ENCODE data around the gene MIEF1. TPM values are rescaled to one million over a fixed set of nuclear protein-coding genes. Genes with fewer than 3 reads are reported as not detected.

Gene MIEF1
- total RNA-seq, 4 donors from 2014 or later = 19.2 to 23.6 (median 23.4) TPM

DNA sequence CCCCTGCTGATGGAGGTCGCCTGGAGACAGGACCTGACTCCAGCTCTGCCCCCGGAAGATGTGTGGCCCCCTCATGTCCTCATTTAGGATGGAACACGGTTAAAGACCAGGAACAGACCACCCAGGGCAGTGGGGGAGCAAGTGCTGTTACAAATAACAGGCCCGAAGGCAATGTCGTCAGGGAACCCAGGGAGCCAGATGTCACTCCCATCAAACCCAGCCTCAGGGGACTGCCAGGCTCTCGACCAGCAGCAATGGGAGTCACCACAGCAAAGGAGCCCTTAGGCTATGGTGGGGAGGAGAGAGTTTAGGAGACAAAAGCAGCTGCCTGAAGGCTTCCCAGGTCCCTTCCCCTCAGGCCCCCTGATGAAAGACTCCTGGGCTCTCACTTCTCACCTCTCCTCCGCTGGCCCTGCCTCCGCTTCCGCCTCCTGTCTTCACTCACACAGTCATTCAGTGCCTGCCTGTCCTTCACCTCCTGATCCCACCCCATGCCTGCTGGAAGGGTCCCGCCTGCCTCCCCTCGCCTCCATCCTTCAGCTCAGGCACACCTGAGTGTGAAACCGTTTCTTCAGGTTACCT is 26.1 kb downstream of the MIEF1 start:
- Histone ChIP-seq H3K4me3 (peak overlapping the region; percentile 34), H3K27ac (peak overlapping the region; percentile 28), H3K27me3 (no peaks in the 10 kb centered on the region), H3K4me1 (peaks cover 80% of the 10 kb centered on the region), H3K9me3 (no peaks in the 10 kb centered on the region), H3K36me3 (peaks cover 31% of the 10 kb centered on the region)
- no peak for DNase-seq (ENCODE audit: low spot score in 2 of 2)
- 62% methylated on average over 12 of the region's 12 CpGs for WGBS
- TF ChIP-seq POLR2A (IDR thresholded peaks at IDR 0.05) (no peak), POLR2AphosphoS5 (IDR thresholded peaks at IDR 0.05) (no peak), EP300 (IDR thresholded peaks at IDR 0.05) (no peak)
- TF ChIP-seq, protein P1, sequence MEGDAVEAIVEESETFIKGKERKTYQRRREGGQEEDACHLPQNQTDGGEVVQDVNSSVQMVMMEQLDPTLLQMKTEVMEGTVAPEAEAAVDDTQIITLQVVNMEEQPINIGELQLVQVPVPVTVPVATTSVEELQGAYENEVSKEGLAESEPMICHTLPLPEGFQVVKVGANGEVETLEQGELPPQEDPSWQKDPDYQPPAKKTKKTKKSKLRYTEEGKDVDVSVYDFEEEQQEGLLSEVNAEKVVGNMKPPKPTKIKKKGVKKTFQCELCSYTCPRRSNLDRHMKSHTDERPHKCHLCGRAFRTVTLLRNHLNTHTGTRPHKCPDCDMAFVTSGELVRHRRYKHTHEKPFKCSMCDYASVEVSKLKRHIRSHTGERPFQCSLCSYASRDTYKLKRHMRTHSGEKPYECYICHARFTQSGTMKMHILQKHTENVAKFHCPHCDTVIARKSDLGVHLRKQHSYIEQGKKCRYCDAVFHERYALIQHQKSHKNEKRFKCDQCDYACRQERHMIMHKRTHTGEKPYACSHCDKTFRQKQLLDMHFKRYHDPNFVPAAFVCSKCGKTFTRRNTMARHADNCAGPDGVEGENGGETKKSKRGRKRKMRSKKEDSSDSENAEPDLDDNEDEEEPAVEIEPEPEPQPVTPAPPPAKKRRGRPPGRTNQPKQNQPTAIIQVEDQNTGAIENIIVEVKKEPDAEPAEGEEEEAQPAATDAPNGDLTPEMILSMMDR (IDR thresholded peaks at IDR 0.05) = no peak

DNA sequence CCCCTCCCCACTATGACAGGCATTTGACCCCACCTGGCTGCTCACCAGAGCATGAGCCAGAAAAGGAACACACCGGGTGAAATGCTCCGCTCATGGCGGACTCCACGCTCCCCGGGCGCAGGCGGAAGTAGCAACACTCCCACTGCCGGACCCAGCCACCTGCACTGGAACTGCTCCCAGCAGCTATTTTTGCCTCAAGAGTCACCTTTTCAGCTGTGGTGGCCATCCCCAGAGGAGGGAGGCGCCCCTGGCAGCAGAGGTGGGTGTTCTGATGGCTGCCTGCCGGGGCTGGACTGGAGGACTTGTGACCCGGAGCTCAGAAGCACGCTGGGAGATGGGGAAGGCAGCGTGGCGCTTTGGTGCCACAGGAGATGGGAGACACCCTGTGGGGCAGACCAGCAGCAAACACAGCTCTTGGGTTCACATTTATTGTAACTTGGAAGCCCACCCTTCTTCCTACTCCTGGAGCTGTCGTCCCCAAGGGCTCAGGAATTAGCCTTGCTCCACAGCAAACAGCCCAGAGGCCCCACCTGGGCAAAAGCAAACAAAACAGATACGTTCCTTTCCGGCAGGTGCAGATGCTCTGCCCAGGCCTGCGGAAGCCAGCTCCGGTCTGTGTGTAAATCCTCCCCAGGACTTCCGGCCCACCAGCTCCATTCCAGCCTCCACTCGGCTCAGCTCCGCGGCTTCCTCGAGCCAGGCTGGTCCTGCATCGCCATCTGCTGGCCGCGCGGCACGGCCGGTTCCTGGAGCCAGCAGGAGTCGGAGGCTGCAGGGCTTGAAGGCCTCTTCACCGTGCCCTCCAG is 26.8 kb downstream of the MIEF1 start:
- TF ChIP-seq, protein P1 (IDR thresholded peaks at IDR 0.05) = peak; percentile 87 to 97
- TF ChIP-seq EP300 (IDR thresholded peaks at IDR 0.05) = no peak
- peak in 2 of 3 donors; percentile 48 to 84 for TF ChIP-seq POLR2AphosphoS5 (IDR thresholded peaks at IDR 0.05)
- DNase-seq (ENCODE audit: low spot score in 2 of 2) = peak; percentile 95
- H3K9me3 ChIP-seq = no peaks in the 10 kb centered on the region
- H3K27me3 ChIP-seq = no peaks in the 10 kb centered on the region
- peaks cover 24% of the 10 kb centered on the region for H3K36me3 ChIP-seq
- peak overlapping the region; percentile 34 for H3K4me3 ChIP-seq
- 34% methylated on average over 22 of the region's 32 CpGs for WGBS
- peaks cover 74% of the 10 kb centered on the region for H3K4me1 ChIP-seq
- peak overlapping the region; percentile 28 for H3K27ac ChIP-seq

DNA sequence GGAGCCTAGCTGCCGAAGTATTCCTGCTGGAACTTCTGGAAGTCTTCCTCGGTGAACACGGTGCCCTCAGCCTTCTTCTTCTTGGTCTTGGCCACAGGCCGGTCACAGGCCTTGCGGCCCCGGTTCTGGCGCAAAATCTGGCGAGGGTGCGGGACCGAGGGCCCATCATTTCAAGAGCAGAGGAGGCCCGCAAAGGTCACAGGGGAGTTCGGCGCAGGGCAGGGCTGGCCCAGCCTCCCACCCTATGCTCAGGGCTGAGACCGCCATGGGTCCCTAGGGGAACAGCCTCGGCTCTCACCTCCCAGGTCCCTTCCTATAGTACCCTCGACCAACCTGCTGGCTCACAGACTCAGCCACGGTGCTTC is 27.4 kb downstream of the MIEF1 start:
- peak overlapping the region; percentile 34 for H3K4me3 ChIP-seq
- peaks cover 72% of the 10 kb centered on the region for H3K4me1 ChIP-seq
- TF ChIP-seq, protein P1 (IDR thresholded peaks at IDR 0.05) = no peak
- TF ChIP-seq POLR2AphosphoS5 (IDR thresholded peaks at IDR 0.05) = no peak
- no peak for TF ChIP-seq POLR2A (IDR thresholded peaks at IDR 0.05)
- no peak for TF ChIP-seq EP300 (IDR thresholded peaks at IDR 0.05)
- H3K27ac ChIP-seq = no peak overlapping the region
- 51% methylated on average over 16 of the region's 17 CpGs for WGBS
- H3K36me3 ChIP-seq = peaks cover 18% of the 10 kb centered on the region
- H3K9me3 ChIP-seq = no peaks in the 10 kb centered on the region
- no peaks in the 10 kb centered on the region for H3K27me3 ChIP-seq
- DNase-seq (ENCODE audit: low spot score in 2 of 2) = no peak

DNA sequence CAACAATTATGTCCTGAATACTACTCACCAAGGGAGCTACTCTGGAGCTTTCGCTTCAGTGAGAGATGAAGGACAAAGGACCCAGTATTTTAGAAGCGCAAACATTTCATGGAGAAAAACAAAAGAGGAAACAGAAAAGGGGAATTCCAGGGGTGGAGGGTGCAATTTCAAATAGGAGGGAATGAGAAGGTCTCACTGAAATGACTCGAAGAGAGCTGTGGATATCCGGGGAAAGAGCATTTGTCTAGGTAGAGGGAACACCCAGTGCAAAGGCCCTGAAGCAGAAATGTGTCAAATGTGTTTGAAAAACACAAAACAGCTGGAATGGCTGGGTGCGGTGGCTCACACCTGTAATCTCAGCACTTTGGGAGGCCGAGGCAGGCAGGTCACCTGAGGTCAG is 28.0 kb downstream of the MIEF1 start:
- no peaks in the 10 kb centered on the region for H3K9me3 ChIP-seq
- no peak for DNase-seq (ENCODE audit: low spot score in 2 of 2)
- 64% methylated on average over 6 of the region's 6 CpGs for WGBS
- H3K27ac ChIP-seq = no peak overlapping the region
- H3K27me3 ChIP-seq = no peaks in the 10 kb centered on the region
- H3K4me1 ChIP-seq = peaks cover 77% of the 10 kb centered on the region
- no peak for TF ChIP-seq POLR2AphosphoS5 (IDR thresholded peaks at IDR 0.05)
- TF ChIP-seq EP300 (IDR thresholded peaks at IDR 0.05) = no peak
- no peak for TF ChIP-seq POLR2A (IDR thresholded peaks at IDR 0.05)
- TF ChIP-seq, protein P1 (IDR thresholded peaks at IDR 0.05) = no peak
- peaks cover 15% of the 10 kb centered on the region for H3K36me3 ChIP-seq
- no peak overlapping the region for H3K4me3 ChIP-seq

DNA sequence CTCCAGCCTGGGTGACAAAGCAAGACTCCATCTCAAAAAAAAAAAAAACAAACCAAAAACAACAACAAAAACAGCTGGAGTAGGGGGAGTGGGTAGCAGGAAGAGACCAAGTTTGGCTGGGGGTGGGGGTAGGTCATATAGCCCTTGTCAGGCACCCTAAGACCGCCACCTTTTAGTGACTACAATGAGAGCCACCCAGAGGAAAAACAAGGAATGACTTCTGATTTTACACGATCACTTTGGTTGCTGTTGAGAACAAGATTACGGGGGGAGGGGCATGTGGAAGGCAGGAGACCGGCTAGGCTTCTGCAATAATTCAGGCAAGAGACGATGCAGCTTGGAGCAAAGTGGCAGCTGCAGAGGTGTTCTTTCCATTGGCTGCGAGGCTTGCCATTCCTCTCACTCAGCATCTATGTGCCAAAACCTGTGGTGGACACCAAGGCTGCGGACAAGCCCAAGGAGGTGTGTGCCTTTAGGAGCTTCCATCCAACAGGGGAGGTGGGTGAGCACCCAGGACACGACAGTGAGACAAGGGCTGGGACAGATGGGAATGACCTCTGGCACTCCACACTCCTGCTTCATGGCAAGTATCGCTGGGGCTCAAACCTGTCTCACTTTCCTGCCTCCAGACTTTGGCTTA is 28.7 kb downstream of the MIEF1 start:
- Histone ChIP-seq H3K27me3 (no peaks in the 10 kb centered on the region), H3K27ac (no peak overlapping the region), H3K9me3 (no peaks in the 10 kb centered on the region), H3K36me3 (peaks cover 10% of the 10 kb centered on the region), H3K4me1 (peaks cover 77% of the 10 kb centered on the region), H3K4me3 (peak overlapping the region; percentile 91)
- TF ChIP-seq EP300 (IDR thresholded peaks at IDR 0.05) = no peak
- TF ChIP-seq, protein P1 (IDR thresholded peaks at IDR 0.05) = peak in 1 of 2 donors; percentile 22
- WGBS = 36% methylated on average over 9 of the region's 9 CpGs
- DNase-seq (ENCODE audit: low spot score in 2 of 2) = no peak

Data from suprapubic skin (tissue), 4 donors.